ENCODE results near the gene SOBP. TPM values are rescaled to one million over a fixed set of nuclear protein-coding genes. Genes with fewer than 3 reads are reported as not detected.
A peak's percentile ranks its signal among the peaks of the same experiment; 100 is the strongest.

The SOBP gene
- total RNA-seq, 1 donor from 2014 or later = 1.2 TPM

DNA sequence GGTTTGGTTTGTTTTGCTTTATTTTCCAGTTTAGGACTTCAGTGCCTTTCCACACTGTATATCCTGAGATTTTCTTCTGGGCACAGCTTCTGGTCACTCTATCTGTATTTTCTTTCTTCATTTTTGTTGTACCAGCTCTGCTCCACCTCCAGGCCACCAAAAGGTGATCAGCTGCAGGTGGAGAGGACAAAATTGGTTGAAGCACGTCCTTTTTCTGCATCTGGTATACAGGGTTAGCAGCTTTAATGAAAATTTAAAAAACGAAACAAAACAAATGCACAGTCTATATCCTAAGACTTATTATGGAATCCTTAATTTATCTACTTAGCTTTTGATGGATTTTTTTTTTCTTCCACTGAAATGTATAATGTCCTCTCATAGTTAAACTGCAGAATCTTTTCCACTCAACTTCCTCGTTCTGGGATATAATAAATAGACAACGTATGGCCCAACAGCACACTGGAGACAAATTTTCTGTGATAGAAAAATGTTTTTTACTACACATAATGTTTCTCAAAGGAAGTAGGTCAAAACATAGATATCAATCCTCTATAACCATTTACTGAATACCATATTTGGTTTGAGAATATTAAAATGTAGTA, 10.7 kb upstream of the SOBP start:
- Histone ChIP-seq H3K36me3 (ENCODE audit: control insufficient read depth, insufficient read depth, low read length) (no peaks in the 10 kb centered on the region), H3K4me3 (ENCODE audit: low read depth, low read length) (no peak overlapping the region), H3K27me3 (ENCODE audit: control insufficient read depth, insufficient read depth, low read length) (peaks cover 8% of the 10 kb centered on the region)
- no peak for DNase-seq (ENCODE audit: low read depth)
- TF ChIP-seq, protein P1, sequence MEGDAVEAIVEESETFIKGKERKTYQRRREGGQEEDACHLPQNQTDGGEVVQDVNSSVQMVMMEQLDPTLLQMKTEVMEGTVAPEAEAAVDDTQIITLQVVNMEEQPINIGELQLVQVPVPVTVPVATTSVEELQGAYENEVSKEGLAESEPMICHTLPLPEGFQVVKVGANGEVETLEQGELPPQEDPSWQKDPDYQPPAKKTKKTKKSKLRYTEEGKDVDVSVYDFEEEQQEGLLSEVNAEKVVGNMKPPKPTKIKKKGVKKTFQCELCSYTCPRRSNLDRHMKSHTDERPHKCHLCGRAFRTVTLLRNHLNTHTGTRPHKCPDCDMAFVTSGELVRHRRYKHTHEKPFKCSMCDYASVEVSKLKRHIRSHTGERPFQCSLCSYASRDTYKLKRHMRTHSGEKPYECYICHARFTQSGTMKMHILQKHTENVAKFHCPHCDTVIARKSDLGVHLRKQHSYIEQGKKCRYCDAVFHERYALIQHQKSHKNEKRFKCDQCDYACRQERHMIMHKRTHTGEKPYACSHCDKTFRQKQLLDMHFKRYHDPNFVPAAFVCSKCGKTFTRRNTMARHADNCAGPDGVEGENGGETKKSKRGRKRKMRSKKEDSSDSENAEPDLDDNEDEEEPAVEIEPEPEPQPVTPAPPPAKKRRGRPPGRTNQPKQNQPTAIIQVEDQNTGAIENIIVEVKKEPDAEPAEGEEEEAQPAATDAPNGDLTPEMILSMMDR (IDR thresholded peaks at IDR 0.05; ENCODE audit: insufficient read depth, low read length, poor library complexity, severe bottlenecking) = no peak

DNA sequence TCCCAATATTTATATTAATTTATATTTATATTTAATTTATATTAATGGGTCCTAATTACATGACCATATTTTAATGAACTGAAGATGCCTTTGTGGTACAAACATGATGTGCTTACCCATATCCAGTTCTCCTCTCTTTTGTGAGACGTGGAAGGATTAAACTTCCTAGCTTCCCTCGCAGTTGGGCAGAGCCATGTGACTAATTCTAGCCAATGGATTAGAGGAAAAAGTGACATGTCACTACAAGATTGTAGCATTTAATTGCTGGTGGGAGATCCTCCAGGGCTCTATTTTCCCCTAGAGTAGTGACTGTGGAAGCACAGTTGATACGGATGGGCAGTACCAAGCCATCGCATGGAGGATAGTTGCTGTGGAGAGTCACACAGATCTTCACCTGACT, 4.8 kb upstream of the SOBP start:
- H3K4me3 ChIP-seq (ENCODE audit: low read depth, low read length) = no peak overlapping the region
- TF ChIP-seq, protein P1 (IDR thresholded peaks at IDR 0.05; ENCODE audit: insufficient read depth, low read length, poor library complexity, severe bottlenecking) = no peak
- H3K36me3 ChIP-seq (ENCODE audit: control insufficient read depth, insufficient read depth, low read length) = no peaks in the 10 kb centered on the region
- H3K27me3 ChIP-seq (ENCODE audit: control insufficient read depth, insufficient read depth, low read length) = peaks cover 31% of the 10 kb centered on the region
- DNase-seq (ENCODE audit: low read depth) = no peak

DNA sequence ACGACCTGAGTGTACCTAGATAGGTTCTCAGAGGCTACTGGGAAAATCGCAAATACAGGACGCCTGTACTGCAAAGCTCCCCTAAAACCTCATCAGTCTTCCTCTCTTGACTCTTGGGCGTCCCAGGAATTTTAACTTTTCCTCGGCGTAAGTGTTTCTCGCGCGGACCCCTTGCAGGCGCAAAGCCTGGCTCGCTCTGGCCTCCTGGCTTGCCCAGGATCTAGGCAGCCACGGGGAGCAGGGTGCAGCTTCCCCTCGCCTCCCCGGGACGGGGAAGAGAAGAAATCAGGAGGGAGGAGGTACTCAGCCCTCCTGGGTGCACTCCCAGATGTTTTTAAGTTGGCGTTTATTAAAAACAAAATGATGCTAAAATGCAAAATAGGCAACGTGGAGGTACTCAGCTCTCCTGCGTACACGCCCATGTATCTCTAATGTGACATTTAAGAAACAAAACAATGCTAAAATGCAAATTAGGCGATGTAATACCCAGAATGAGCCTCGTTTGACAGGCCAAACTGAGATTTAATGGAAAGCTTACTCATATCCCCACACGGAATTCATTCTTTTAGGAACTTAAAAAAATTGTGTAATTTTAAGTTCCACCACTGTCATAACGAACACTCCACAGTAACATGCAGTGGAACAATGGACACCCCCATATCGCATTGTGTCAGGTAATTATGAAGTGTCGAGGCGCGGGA, 1.6 kb upstream of the SOBP start:
- Histone ChIP-seq H3K4me3 (ENCODE audit: low read depth, low read length) (peak overlapping the region; percentile 59), H3K27me3 (ENCODE audit: control insufficient read depth, insufficient read depth, low read length) (peaks cover 35% of the 10 kb centered on the region), H3K36me3 (ENCODE audit: control insufficient read depth, insufficient read depth, low read length) (no peaks in the 10 kb centered on the region)
- TF ChIP-seq, protein P1 (IDR thresholded peaks at IDR 0.05; ENCODE audit: insufficient read depth, low read length, poor library complexity, severe bottlenecking) = no peak
- DNase-seq (ENCODE audit: low read depth) = no peak

DNA sequence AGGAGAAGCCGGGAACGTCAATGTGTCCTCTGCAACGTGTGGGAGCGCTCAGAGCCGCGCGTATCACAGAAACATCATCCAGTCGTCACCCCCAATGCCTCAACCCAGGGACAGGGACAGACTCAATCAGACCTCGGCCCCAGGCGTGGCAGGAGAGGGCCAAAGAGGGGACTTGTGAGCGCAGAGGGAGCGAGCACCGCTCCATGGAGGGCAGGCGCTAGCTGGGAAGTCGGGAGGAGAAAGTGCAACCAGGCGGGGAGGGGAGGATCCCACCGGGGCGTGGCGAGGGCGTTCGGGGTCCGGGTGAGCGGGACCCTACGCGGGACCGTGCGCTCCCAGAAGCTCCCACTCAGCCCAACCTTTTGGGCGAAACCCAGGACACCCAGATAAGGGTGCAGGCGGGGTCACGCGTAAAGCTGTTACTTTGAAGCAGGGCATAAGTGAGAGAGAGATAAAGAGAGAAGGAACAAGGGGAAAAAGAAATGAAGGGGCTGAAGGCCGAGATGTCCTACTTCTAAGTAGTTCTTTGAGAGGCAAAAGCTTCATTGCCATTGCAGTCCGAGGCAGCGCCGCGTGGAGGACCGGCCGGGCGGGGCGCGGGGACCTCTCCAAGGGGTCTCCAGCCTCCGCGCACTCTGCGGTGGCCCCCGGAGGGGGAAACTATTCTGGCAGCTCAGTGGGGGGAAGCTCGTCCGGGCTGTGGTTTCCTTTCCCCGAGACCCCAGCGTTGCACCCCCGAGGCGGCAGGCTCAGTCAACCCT, 862 bp upstream of the SOBP start:
- Histone ChIP-seq H3K36me3 (ENCODE audit: control insufficient read depth, insufficient read depth, low read length) (no peaks in the 10 kb centered on the region), H3K4me3 (ENCODE audit: low read depth, low read length) (peak overlapping the region; percentile 59), H3K27me3 (ENCODE audit: control insufficient read depth, insufficient read depth, low read length) (peaks cover 34% of the 10 kb centered on the region)
- no peak for DNase-seq (ENCODE audit: low read depth)
- TF ChIP-seq, protein P1 (IDR thresholded peaks at IDR 0.05; ENCODE audit: insufficient read depth, low read length, poor library complexity, severe bottlenecking) = no peak

DNA sequence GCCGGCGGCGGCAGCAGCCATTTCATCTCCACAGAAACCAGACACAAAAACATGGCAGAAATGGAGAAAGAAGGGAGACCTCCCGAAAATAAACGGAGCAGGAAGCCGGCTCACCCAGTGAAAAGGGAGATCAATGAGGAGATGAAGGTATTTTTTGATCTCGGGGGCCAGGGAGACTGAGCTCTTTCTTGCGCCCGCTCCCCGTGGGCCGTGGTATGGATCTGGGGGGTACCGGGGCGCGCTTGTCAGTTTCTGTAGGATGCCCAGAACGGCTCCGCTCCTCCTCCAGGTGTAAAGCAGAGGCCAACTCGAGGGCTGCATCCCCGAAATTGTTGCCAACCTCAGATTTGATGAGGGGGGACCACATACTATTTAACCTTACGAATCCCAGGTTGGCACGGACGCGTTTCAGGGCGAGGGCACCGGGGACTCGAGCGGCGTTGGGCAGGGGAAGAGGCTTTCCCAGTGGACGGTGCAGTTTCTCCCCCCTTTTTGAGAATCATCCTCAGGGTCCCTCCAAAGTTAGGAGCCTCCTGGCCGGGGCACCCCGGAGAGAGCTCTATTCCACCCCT, 735 bp downstream of the SOBP start:
- Histone ChIP-seq H3K27me3 (ENCODE audit: control insufficient read depth, insufficient read depth, low read length) (peaks cover 31% of the 10 kb centered on the region), H3K36me3 (ENCODE audit: control insufficient read depth, insufficient read depth, low read length) (no peaks in the 10 kb centered on the region), H3K4me3 (ENCODE audit: low read depth, low read length) (peak overlapping the region; percentile 59)
- TF ChIP-seq, protein P1 (IDR thresholded peaks at IDR 0.05; ENCODE audit: insufficient read depth, low read length, poor library complexity, severe bottlenecking) = no peak
- no peak for DNase-seq (ENCODE audit: low read depth)

Measured in kidney epithelial cell (primary cell).